MG63 (cell line): ENCODE measurements around the gene DAAM1. TPM values are rescaled to one million over a fixed set of nuclear protein-coding genes. Genes with fewer than 3 reads are reported as not detected.

Experiments used
- DNase-seq: peaks from one replicate; pipeline ENCODE4 v3.0.0-alpha.2; 2020
- H3K27me3 ChIP-seq: fragments of 250-450 bp; sonication (Bioruptor Pico); 2 replicates; pipeline ENCODE4 v1.5.1; 2020; ENCODE audit warnings: mild to moderate bottlenecking, moderate library complexity
- H3K36me3 ChIP-seq: fragments of 250-450 bp; sonication (Bioruptor Pico); 2 replicates; pipeline ENCODE4 v1.5.1; 2020; ENCODE audit warnings: mild to moderate bottlenecking, moderate library complexity
- H3K4me3 ChIP-seq: fragments of 250-450 bp; sonication (Bioruptor Pico); 2 replicates; pipeline ENCODE4 v1.5.1; 2020; ENCODE audit warnings: mild to moderate bottlenecking, moderate library complexity
- H3K9me3 ChIP-seq: fragments of 250-450 bp; sonication (Bioruptor Pico); 2 replicates; pipeline ENCODE4 v1.5.1; 2020; ENCODE audit warnings: mild to moderate bottlenecking, moderate library complexity
- total RNA-seq: library from RNA; depleted of rRNA; stranded (reverse); fragments of >200 nt; shearing (Covaris generic); gene quantifications from 2 replicates; pipeline ENCODE4 v1.2.3, GENCODE V29; 2014; ENCODE audit warnings: low replicate concordance; rRNA removed

The DAAM1 gene
- 1.3 and 5.2 TPM in 2 replicates for total RNA-seq

DNA sequence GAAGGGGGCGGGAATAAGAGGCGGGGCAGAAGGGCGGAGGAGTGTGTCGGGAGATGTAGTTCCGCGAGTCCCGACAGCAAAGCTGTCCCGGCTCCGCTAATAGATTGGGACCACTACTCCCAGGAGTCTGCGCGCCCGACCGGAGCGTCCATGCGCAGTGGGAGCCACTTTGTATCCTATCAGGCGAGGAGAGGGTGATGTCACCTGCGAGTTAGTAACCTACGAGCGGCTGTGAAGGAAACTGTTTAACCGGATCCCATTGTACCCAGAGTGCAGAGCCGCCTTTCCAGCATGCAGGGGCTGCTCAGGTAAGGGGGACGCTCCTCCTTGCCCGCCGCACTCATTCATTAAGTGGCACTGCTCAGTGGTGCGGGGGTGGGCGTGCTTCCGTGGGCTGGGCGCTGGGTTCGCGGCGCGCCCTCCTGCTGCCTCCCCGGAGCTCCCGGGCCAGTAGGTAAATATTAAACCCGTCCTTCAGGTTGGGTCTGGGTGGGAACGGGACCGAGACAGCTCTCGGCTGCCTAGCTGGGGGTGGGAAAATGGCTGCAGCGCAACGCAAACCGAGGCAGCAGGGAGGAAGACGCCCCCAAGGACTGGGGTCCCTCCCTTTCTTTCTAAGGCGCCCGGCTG is at the start of gene DAAM1:
DAAM1 (plus strand) TSS at position 207 of the 630 bp plus-strand sequence. CDS start 74,811 bp downstream, outside the sequence.
- Histone ChIP-seq H3K9me3 (no peaks in the 10 kb centered on the region), H3K4me3 (peak within 1 kb of the TSS; percentile 85), H3K36me3 (no peaks in the 10 kb centered on the region), H3K27me3 (peaks cover 9% of the 10 kb centered on the region)
- peak; percentile 96 for DNase-seq

DNA sequence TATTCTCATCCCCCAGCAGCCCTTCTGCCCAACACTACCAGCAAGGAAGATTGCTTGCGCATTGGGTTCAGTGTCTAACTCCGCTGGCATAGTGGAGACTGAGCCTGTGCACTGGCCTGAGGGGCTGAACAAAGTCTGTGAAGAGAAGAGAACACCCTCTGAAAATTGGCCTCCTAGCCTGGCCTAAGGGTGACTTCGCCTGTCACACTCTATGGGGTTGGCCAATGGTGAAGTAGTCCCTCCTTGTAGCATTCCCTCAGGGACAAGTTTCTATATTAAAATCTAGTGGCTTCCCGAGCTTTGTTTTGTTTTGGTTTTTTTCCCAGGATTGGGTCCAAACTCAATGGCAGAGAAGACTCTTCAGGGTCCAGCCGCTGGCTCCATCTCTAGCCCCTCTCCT is 49.1 kb upstream of the DAAM1 start:
- DNase-seq, result no peak
- Histone ChIP-seq H3K27me3 (no peaks in the 10 kb centered on the region), H3K9me3 (no peaks in the 10 kb centered on the region), H3K36me3 (no peaks in the 10 kb centered on the region), H3K4me3 (no peak overlapping the region)

DNA sequence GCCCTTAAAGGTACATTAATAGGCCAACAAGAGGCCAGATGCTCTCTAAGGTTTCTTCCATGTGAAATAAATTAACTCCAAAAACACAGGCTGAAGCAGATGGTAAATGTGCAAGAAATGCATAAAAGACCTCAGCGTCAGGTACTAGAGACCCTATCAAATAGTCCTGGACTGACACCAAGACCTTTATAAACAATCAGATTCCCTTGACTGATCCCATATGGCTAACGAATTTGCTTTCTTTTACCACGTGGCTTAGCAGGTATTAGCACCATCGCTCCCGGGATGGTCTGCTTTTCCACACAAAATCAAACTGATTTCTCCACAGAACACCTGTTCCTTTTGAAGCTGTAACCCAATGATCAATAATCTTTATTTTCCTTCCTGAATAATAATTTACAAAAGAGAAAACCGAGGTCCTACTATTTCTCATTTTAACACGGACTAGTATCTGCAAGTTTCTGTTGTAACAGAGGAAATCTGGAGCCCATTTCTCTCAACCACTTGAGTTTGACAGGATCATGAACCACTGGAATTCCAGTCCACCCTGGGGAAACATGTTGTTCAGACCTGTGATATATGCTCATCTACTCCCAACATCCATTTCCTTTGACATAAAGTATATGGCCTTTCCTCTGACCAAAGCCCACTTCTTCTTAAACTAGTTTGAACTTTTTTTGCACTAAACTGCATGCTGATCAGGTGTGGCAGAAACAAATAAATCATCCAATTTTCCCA is 48.2 kb upstream of the DAAM1 start:
- Histone ChIP-seq H3K27me3 (no peaks in the 10 kb centered on the region), H3K9me3 (no peaks in the 10 kb centered on the region), H3K36me3 (no peaks in the 10 kb centered on the region), H3K4me3 (no peak overlapping the region)
- DNase-seq, result no peak

DNA sequence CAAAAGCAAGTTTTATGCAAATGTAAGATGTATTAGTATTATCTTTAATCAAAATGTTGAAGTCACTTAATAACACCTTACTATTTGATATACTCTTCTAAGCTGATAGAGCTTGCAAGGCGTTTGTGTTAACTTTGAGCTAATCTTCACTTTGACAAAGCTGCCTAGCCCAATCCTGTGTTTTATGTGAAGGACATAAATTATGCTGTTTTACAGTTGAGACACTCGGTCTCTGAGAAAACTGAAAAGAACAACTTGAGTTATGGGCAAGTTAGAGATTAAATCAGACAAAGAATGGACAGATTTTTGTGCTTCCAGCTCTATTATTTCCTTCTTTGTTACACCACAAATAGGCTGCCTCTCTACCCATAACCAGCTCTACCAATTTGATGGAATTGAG is 42.0 kb upstream of the DAAM1 start:
- H3K9me3 ChIP-seq, result no peaks in the 10 kb centered on the region
- H3K36me3 ChIP-seq, result no peaks in the 10 kb centered on the region
- H3K4me3 ChIP-seq, result no peak overlapping the region
- H3K27me3 ChIP-seq, result no peaks in the 10 kb centered on the region
- DNase-seq, result no peak

DNA sequence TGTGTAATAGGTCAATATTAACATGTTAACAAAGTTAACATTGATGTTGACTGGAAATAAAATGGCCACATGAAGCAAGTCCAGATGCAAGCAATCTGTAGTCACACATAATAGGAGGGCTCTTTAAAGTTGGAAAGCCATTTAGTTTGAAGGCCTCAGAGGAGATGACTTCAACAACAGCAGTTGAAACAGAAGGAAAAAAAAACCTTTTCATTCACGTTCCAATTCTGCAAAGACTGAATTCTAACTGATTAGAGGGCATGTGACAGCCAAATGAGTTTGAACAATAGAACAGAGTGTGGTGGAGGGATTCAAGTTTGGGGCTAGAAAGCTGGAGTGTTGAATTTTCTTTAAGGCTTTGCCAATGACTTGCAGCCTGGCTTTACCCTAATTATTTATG is 41.5 kb upstream of the DAAM1 start:
- DNase-seq, result no peak
- Histone ChIP-seq H3K9me3 (no peaks in the 10 kb centered on the region), H3K27me3 (no peaks in the 10 kb centered on the region), H3K4me3 (no peak overlapping the region), H3K36me3 (no peaks in the 10 kb centered on the region)

DNA sequence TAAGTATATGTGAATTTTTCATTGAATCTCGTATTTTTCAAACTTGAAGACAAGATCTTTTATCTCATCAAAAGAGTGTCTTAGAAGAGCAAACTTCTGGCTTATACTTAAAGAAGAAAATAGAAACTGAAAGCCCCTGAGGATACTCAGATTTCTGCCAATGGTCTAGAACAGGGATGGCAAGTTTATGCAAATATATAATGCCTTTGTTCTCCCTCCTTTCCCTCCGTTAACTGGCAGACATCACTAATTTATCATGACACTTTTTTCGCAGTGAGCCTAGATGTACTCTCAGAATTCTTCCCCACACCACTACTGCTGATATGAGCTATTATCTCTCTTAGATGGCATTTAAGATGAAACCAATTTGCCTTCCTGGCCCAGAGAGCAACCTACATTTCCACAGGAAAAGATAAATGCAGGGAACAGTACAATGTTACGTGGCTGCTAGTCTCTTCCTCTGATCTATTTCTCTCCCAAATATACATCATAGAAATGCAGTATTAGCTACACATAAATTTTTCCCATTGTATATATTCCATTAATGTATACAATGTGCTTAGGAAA is 40.0 kb upstream of the DAAM1 start:
- no peaks in the 10 kb centered on the region for H3K36me3 ChIP-seq
- no peak for DNase-seq
- no peaks in the 10 kb centered on the region for H3K9me3 ChIP-seq
- H3K27me3 ChIP-seq, result no peaks in the 10 kb centered on the region
- H3K4me3 ChIP-seq, result no peak overlapping the region

DNA sequence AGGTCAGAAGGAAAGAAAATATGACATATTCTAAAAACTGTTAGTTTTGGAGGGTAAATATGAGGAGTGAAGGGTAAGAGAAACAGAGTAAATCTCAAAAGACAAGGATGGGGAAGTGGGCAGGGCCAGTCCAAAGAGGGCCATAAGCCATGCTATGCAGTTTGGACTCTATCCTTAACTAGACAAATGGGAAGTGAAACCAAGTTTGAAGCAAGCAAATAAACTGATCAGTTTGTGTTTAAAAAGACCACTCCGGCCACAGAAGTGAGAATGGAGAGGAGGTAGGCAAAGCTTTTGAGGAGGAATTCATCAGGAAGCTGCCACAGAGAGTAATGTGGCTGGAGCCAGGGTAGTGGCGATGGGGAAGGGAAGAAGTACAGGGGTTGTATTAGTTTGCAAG is 37.5 kb upstream of the DAAM1 start:
- Histone ChIP-seq H3K9me3 (no peaks in the 10 kb centered on the region), H3K4me3 (no peak overlapping the region), H3K36me3 (no peaks in the 10 kb centered on the region), H3K27me3 (no peaks in the 10 kb centered on the region)
- no peak for DNase-seq

DNA sequence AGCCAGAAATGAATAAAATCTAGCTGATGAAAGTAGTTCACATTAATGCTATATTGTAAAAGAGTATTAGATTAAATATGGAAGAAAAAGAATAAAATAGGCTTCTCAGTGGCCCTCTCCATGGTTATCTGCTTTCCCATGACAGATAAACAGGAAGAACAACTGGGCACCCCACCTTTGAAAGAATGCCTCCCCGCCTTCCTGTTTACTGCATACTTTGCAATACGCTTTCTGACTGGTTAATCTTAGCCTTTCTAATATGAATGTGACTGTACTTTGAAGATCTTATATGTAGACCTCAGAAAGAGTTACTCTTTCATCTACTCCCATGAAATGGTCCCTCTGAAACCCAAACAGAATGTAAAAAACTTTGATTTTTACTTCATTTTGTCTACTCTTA is 34.1 kb upstream of the DAAM1 start:
- no peaks in the 10 kb centered on the region for H3K9me3 ChIP-seq
- H3K36me3 ChIP-seq, result no peaks in the 10 kb centered on the region
- H3K27me3 ChIP-seq, result no peaks in the 10 kb centered on the region
- no peak overlapping the region for H3K4me3 ChIP-seq
- no peak for DNase-seq

DNA sequence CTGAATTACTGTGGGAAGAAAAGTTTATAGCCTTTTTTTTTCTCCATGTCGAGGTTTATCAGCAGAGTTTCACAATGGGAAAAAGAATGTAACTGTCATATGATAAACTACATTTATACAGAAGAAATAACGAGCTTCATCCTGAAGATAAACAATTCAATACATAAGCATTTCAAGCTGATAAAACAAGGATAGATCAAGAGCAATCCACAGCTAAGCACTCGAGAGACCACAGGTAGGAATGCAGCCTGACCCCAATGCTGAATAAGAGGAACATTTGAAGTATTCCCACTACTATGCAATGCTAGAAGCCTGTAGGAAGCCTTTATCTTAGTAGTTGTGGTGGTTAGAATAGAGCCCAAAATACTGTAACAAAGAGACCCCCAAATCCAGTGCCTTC is 32.6 kb upstream of the DAAM1 start:
- no peaks in the 10 kb centered on the region for H3K9me3 ChIP-seq
- H3K27me3 ChIP-seq, result no peaks in the 10 kb centered on the region
- DNase-seq, result no peak
- no peak overlapping the region for H3K4me3 ChIP-seq
- no peaks in the 10 kb centered on the region for H3K36me3 ChIP-seq

DNA sequence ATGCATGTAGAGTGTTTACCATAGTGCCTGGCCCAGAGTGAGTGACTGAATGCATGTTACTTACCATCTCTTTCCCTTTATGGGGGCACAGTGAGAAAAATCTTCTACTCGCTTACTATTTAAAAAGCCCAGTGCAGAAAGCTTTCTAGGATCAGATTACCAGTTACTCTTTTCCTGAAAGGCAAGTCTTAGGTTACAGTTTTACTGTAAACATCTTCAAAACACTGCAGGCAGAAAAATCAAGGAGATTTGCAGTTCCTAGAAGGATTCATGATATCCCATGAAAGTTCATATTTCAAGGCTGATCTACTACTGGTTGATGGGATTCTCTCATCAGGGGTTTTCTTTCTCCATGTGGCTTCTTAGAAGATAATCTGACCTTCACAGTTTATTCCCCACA is 29.3 kb upstream of the DAAM1 start:
- no peaks in the 10 kb centered on the region for H3K27me3 ChIP-seq
- H3K36me3 ChIP-seq, result no peaks in the 10 kb centered on the region
- H3K4me3 ChIP-seq, result no peak overlapping the region
- DNase-seq, result no peak
- H3K9me3 ChIP-seq, result no peaks in the 10 kb centered on the region

DNA sequence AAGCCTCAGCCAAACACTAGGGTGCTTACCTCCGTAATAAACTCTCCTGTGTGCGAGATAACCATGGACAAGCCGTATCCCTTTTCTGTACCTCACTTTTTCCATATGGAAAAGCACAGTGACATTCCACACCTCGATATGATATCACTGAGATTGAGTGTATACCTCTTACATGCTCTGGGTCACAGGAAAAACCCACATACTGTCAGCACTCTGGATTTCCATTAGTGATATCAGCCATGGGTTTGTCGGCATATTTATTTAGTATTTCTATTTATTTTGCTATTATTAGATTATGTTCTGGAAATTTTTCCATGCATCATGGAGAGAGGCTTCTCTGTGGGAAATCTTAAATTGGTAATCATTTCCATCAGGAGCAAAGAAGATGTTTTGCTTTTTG is 28.0 kb upstream of the DAAM1 start:
- no peak overlapping the region for H3K4me3 ChIP-seq
- no peaks in the 10 kb centered on the region for H3K36me3 ChIP-seq
- no peaks in the 10 kb centered on the region for H3K9me3 ChIP-seq
- no peaks in the 10 kb centered on the region for H3K27me3 ChIP-seq
- DNase-seq, result no peak

DNA sequence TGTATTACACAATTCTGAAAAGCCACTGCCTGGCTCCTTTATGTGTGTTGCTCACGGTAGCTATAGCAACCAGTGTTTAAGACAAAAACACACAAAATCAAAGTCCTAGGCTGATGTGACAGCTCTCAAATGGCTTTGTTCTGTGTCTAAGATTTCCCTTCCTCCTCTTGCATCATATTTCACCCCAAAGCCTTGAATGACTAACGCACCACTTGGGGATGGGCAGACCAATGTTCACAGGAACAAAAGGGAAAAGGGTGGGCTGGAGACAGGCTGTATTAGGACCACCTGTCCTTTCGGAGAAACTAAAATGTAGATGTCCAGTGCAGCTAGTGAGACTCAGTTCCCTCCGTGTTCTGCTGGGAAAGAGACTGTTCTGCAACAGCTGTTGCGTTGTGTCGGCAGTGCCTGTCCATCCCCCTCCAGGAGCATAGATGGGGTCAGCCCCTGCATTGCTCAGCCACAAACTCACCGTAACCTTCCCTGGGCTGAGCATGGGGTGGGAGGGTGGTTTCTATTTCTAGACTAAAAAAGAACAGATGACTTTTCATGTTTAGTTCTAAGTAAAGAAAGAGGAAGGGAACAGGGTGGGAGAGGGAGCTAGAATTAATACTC is 26.8 kb upstream of the DAAM1 start:
- Histone ChIP-seq H3K9me3 (no peaks in the 10 kb centered on the region), H3K4me3 (no peak overlapping the region), H3K27me3 (no peaks in the 10 kb centered on the region), H3K36me3 (no peaks in the 10 kb centered on the region)
- DNase-seq, result no peak

DNA sequence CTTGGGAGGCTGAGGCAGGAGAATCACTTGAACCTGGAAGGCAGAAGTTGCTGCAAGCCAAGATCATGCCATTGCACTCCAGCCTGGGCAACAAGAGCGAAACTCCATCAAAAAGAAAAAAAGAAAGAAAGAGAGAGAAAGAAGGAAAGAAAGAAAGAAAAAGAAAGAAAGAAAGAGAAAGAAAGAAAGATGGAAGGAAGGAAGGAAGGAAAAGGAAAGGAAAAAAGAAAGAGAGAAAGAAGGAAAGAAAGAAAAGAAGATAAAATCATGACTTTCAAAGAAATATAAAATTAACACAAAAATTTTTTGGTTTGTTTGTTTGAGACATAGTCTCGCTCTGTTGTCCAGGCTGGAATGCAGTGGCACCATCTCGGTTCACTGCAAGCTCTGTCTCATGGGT is 22.2 kb upstream of the DAAM1 start:
- Histone ChIP-seq H3K4me3 (no peak overlapping the region), H3K36me3 (no peaks in the 10 kb centered on the region), H3K9me3 (no peaks in the 10 kb centered on the region), H3K27me3 (no peaks in the 10 kb centered on the region)
- DNase-seq, result no peak

DNA sequence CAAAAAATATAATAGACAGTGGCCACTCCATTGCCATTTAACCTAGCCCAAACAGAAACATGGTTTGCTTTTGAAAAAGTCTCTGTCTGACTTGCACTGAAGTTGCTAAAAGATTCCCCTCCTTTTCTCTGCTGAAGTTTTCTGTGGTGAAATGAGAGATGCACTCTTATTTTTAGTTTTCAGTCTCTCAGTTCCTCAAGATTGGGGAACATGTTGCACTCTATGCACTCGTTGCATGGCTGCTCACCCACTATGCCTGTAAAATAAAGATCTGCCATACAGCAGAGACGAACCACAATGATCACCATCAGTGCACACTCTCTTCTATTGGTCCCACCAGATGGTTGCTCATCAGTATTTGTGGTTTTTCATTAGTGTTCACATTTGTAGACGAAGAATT is 13.1 kb upstream of the DAAM1 start:
- H3K36me3 ChIP-seq, result no peaks in the 10 kb centered on the region
- H3K9me3 ChIP-seq, result no peaks in the 10 kb centered on the region
- H3K4me3 ChIP-seq, result no peak overlapping the region
- H3K27me3 ChIP-seq, result no peaks in the 10 kb centered on the region
- DNase-seq, result no peak

DNA sequence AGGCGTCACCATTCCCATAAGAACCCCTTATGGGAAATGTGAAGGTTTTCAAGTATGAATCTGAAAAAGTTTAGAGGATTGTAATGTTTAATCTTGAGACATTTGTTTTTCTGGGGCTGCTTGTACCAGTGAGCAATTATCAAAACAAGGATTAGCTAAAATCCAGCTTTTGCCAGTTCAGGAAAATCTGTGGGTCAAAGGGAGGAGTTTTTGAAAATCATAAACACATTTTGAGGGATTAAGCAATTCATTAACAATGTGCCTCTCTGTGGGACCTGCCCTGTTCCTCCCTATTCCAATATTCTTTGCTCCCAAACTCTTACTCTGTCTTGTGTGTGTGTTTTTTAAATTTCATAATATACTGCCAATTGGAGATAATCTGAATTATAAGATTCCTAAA is 11.7 kb upstream of the DAAM1 start:
- Histone ChIP-seq H3K4me3 (no peak overlapping the region), H3K27me3 (no peaks in the 10 kb centered on the region), H3K36me3 (no peaks in the 10 kb centered on the region), H3K9me3 (no peaks in the 10 kb centered on the region)
- no peak for DNase-seq

DNA sequence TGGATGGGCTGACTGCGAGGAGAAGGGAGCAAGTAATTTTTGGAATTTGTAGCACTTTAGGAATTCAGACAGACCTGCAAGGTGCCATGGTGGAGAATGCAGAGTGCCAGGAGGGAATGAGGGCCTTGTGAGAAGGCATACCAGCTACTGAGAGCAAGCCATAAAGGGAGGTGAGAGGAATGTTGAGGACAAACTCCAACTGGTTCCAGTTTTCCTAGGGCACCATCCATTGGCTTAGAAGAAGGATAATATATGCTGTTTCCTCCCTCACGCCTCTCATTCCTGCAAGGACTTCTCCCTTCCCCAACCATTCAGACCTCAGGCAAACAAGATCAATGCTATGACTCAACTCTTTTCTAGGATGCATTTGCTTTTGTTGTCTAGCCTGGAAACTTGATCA is 11.2 kb upstream of the DAAM1 start:
- Histone ChIP-seq H3K9me3 (no peaks in the 10 kb centered on the region), H3K27me3 (no peaks in the 10 kb centered on the region), H3K36me3 (no peaks in the 10 kb centered on the region), H3K4me3 (no peak overlapping the region)
- no peak for DNase-seq

DNA sequence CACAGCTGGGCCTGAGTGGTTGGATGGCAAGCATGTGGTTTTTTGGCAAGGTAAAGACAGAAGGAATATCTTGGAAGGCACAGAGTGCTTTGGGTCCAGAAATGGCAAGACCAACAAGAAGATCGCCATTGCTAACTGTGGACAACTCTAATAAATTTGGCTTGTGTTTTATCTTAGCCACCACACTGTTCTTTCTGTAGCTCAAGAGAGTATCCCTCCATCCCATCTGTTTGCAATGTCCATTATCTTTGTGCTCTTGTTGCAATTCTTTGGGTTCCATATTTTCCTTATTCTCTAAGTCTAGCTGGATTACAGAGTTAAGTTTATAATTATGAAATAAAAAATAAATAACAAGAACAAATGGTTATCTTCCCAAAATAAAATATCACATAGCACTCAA is 6.7 kb upstream of the DAAM1 start:
- peaks cover 3% of the 10 kb centered on the region for H3K27me3 ChIP-seq
- H3K9me3 ChIP-seq, result no peaks in the 10 kb centered on the region
- no peak overlapping the region for H3K4me3 ChIP-seq
- no peaks in the 10 kb centered on the region for H3K36me3 ChIP-seq
- DNase-seq, result no peak

DNA sequence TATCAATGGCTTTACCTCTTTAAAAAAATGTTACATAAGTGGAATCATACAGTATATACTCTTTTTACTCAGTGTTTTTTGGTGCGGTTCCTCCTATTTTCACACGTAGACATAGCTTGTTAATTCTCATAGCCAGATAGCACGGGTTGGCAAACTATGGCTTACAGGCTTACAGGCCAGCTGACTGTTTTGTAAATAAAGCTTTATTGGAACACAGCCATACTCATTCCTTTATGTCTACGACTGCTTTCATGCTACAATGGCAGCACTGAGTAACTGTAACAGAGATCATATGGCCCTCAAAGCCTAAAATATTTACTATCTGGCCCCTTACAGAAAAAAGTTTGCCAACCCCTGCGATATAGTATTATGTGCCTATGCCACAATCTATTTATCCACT is 5.8 kb upstream of the DAAM1 start:
- DNase-seq, result no peak
- no peaks in the 10 kb centered on the region for H3K36me3 ChIP-seq
- peaks cover 9% of the 10 kb centered on the region for H3K27me3 ChIP-seq
- no peak overlapping the region for H3K4me3 ChIP-seq
- H3K9me3 ChIP-seq, result no peaks in the 10 kb centered on the region
